AG09319 (cell line): ENCODE results near the gene AKAP7.

Experiments used
- DNase-seq: peaks from one replicate; pipeline ENCODE4 v3.0.0-alpha.2; 2010; ENCODE audit warnings: low read depth; ENCODE audit errors: extremely low read depth
- CTCF ChIP-seq: IDR thresholded peaks from 2 replicates; pipeline ENCODE4 v1.5.1; 2011; ENCODE audit warnings: low read depth, mild to moderate bottlenecking, inconsistent platforms, low read length, moderate library complexity

Gene AKAP7

GRCh38 chr6:131212024-131212423 is 76.8 kb downstream of the AKAP7 start:
- no peak for TF ChIP-seq CTCF
- no peak for DNase-seq

- DNase-seq: no peak
- TF ChIP-seq CTCF: no peak
Measured at GRCh38 chr6:131212913-131213312, 77.6 kb downstream of the AKAP7 start.

GRCh38 chr6:131213501-131213990 is 78.3 kb downstream of the AKAP7 start:
- no peak for DNase-seq
- TF ChIP-seq CTCF: no peak

GRCh38 chr6:131215219-131215618 is 80.0 kb downstream of the AKAP7 start:
- TF ChIP-seq CTCF: no peak
- no peak for DNase-seq

- no peak for TF ChIP-seq CTCF
- DNase-seq: no peak
Measured at GRCh38 chr6:131216246-131216645, 81.0 kb downstream of the AKAP7 start.

GRCh38 chr6:131222773-131223172 is 87.5 kb downstream of the AKAP7 start:
- no peak for TF ChIP-seq CTCF
- no peak for DNase-seq

- DNase-seq: no peak
- TF ChIP-seq CTCF: no peak
Measured at GRCh38 chr6:131223416-131223815, 88.1 kb downstream of the AKAP7 start.
